Measurements from ENCODE around the gene OR2F1.
"Not testable (repeated sequence)": the region's sequence is repeated elsewhere in the genome, so short reads cannot be mapped to it uniquely, and the experiment has no call there.

The OR2F1 gene

GRCh38 chr7:143958781-143959180, 4.1 kb downstream of the OR2F1 start:
- DNase-seq = no peak

GRCh38 chr7:143960813-143961610, 6.4 kb downstream of the OR2F1 start:
- no peak for DNase-seq

GRCh38 chr7:143965280-143965679, 10.6 kb downstream of the OR2F1 start:
- no peak for DNase-seq

GRCh38 chr7:143967398-143967797, 12.8 kb downstream of the OR2F1 start:
- DNase-seq = no peak

- DNase-seq = no peak
These were observed 19.3 kb downstream of the OR2F1 start for GRCh38 chr7:143973870-143974416.

- no peak for DNase-seq
These were observed 19.8 kb downstream of the OR2F1 start for GRCh38 chr7:143974459-143974858.

GRCh38 chr7:143975617-143976016, 21.0 kb downstream of the OR2F1 start:
- DNase-seq = no peak

- no peak for DNase-seq
These were observed 23.9 kb downstream of the OR2F1 start for GRCh38 chr7:143978585-143978984.

- DNase-seq = no peak
These were observed 24.7 kb downstream of the OR2F1 start for GRCh38 chr7:143979359-143979758.

GRCh38 chr7:143979998-143980397, 25.4 kb downstream of the OR2F1 start:
- no peak for DNase-seq

GRCh38 chr7:143980746-143981510, 26.3 kb downstream of the OR2F1 start:
- DNase-seq = no peak

- no peak for DNase-seq
These were observed 29.3 kb downstream of the OR2F1 start for GRCh38 chr7:143983960-143984359.

- no peak for DNase-seq
These were observed 32.9 kb downstream of the OR2F1 start for GRCh38 chr7:143987513-143987912.

- DNase-seq = no peak
These were observed 34.5 kb downstream of the OR2F1 start for GRCh38 chr7:143988976-143989745.

- DNase-seq = no peak
These were observed 38.0 kb downstream of the OR2F1 start for GRCh38 chr7:143992670-143993069.

GRCh38 chr7:143993924-143994323, 39.3 kb downstream of the OR2F1 start:
- DNase-seq = no peak

GRCh38 chr7:144000020-144000419, 45.4 kb downstream of the OR2F1 start, which contains the start of gene OR6B1:
Gene OR6B1 (plus strand): TSS chr7:144000320. CDS start chr7:144003997, 3,677 bp downstream.
- DNase-seq = no peak

- no peak for DNase-seq
These were observed 46.9 kb downstream of the OR2F1 start for GRCh38 chr7:144001543-144001942.

GRCh38 chr7:144004703-144005102, 50.1 kb downstream of the OR2F1 start:
- DNase-seq = no peak

GRCh38 chr7:144006029-144006691, 51.5 kb downstream of the OR2F1 start:
- DNase-seq = no peak

- DNase-seq = no peak
These were observed 52.0 kb downstream of the OR2F1 start for GRCh38 chr7:144006692-144007042.

GRCh38 chr7:144009361-144009760, 54.7 kb downstream of the OR2F1 start:
- DNase-seq = no peak

- not testable (repeated sequence) for DNase-seq
These were observed 55.4 kb downstream of the OR2F1 start for GRCh38 chr7:144010061-144010460.

All from CD4-positive, alpha-beta T cell treated with Interleukin-15 for 1 hour (primary cell).